Activated CD4-positive, alpha-beta T cell treated with anti-CD3 and anti-CD28 coated beads, Interleukin-2, amount 10 ng/mL, durations not matched to agents 7 days and 5 days (primary cell): Measurements from ENCODE around the gene ELOA. TPM values are rescaled to one million over a fixed set of nuclear protein-coding genes. Genes with fewer than 3 reads are reported as not detected.

ENCODE experiments used
- CTCF ChIA-PET: fragments of 350-600 bp; sonication (Branson Sonifier 250); formaldehyde crosslinking; loops from one replicate; lab custom pipeline; 2021; ENCODE audit warnings: antibody characterized with exemption; lab: Charles Lee
- POLR2A ChIA-PET: fragments of 350-600 bp; sonication (Branson Sonifier 250); formaldehyde crosslinking; loops from one replicate; lab custom pipeline; 2021; ENCODE audit warnings: antibody characterized with exemption; lab: Charles Lee
- DNase-seq: peaks from one replicate; pipeline ENCODE4 v3.0.0-alpha.2; 2020
- H3K27ac Mint-ChIP-seq: one replicate; pipeline ENCODE4 v1.8.0; 2021; ENCODE audit warnings: mild to moderate bottlenecking, moderate library complexity, mixed read lengths
- H3K27me3 Mint-ChIP-seq: one replicate; pipeline ENCODE4 v1.8.0; 2021; ENCODE audit warnings: mixed read lengths
- H3K36me3 Mint-ChIP-seq: one replicate; pipeline ENCODE4 v1.8.0; 2021; ENCODE audit warnings: low read depth, mixed read lengths
- H3K4me1 Mint-ChIP-seq: one replicate; pipeline ENCODE4 v1.8.0; 2021; ENCODE audit warnings: mixed read lengths
- H3K4me3 Mint-ChIP-seq: one replicate; pipeline ENCODE4 v1.8.0; 2021; ENCODE audit warnings: mild to moderate bottlenecking, moderate library complexity, mixed read lengths
- H3K9me3 Mint-ChIP-seq: one replicate; pipeline ENCODE4 v1.8.0; 2021; ENCODE audit warnings: mixed read lengths
- total RNA-seq, 2 experiments: library from RNA; stranded (reverse); gene quantifications; one replicate each; pipeline ENCODE4 v1.2.3, GENCODE V29; 2021

The ELOA gene
- total RNA-seq, 2 experiments from 2014 or later = 29.8 to 33.5 TPM

DNA sequence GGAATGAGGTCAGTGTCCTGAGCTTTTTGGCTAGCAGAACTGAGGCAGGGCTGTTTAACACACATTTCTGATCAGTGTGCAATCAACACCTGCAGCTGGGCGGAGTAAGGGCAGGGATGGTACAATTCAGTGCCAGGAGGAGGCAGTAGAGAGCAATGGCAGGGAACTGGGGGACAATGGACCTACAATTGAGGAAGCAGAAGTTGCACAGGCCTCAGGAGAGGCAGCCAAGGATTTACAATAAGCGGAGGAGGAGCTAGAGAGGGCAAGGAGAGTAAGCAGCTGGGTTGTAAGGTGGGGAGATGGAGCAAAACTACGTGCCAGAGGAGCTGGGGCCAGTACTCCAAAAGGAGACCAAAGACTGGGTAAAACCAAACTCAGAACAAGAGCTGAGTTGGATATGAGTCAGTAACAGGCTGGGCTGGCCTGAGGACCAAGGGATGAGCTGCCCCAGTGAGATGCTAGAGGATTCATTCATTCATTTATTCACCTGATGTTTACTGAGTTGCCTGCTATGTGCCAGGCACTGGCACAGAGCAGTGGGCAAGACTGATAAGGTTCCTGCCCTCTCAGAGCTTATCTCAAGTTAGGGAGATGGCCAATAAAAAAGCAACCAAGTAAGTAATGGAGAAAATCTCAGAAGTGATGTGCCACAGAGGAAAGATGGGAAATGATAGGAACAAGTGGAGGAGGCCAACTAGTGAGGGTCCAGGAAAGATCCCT lies 67.7 kb downstream of the ELOA start:
- ChIA-PET CTCF (interaction anchor here (0.8 to 4.2 kb wide), 15 partner anchors 9 to 143 kb away, joined by 3 to 29 read pairs (median 7); partner anchors contain the start of genes GALE and HMGCL), POLR2A (no interaction called here)
- H3K9me3 Mint-ChIP-seq = no peaks in the 10 kb centered on the region
- peaks cover 20% of the 10 kb centered on the region for H3K4me1 Mint-ChIP-seq
- peak; percentile 66 for DNase-seq
- no peak overlapping the region for H3K4me3 Mint-ChIP-seq
- peaks cover 16% of the 10 kb centered on the region for H3K36me3 Mint-ChIP-seq
- no peaks in the 10 kb centered on the region for H3K27me3 Mint-ChIP-seq
- peak overlapping the region; percentile 20 for H3K27ac Mint-ChIP-seq

Other genes with a start within 250 kb of the ELOA start
- gene E2F2, start 212.2 kb upstream of the ELOA start, total RNA-seq = 100 to 1,000 TPM; 107 to 112 TPM
- gene ID3, start 184.0 kb upstream of the ELOA start, total RNA-seq = 10 to 100 TPM; 62.7 to 65.2 TPM
- 1,000 to 10,000 TPM; 1,078 to 1,188 TPM for gene RPL11, start 51.7 kb upstream of the ELOA start, total RNA-seq
- 10 to 100 TPM; 54.3 to 55.3 TPM for gene PITHD1, start 34.9 kb downstream of the ELOA start, total RNA-seq
- 10 to 100 TPM; 73.2 to 75.9 TPM for gene LYPLA2, start 47.7 kb downstream of the ELOA start, total RNA-seq
- 10 to 100 TPM; 14.5 to 17.4 TPM for gene GALE, start 57.3 kb downstream of the ELOA start, total RNA-seq
- 10 to 100 TPM; 22.1 to 25.2 TPM for gene HMGCL, start 82.0 kb downstream of the ELOA start, total RNA-seq
- gene FUCA1, start 124.8 kb downstream of the ELOA start, total RNA-seq = 1 to 10 TPM; 5.8 to 6.1 TPM
- under 1 TPM; 0.04 to 0.07 TPM for gene CNR2, start 169.9 kb downstream of the ELOA start, total RNA-seq
- 100 to 1,000 TPM; 151 to 186 TPM for gene PNRC2, start 216.4 kb downstream of the ELOA start, total RNA-seq
- 100 to 1,000 TPM; 217 to 224 TPM for gene SRSF10, start 236.9 kb downstream of the ELOA start, total RNA-seq